Mucosa of descending colon (tissue), 3 donors: ENCODE data around the gene CANT1. TPM values are rescaled to one million over a fixed set of nuclear protein-coding genes. Genes with fewer than 3 reads are reported as not detected.

ENCODE experiments used
- ATAC-seq: fragments of 200-7000 bp; cut with Tn5 transposase; one replicate; pipeline ENCODE4 v1.9.1; 2020; ENCODE audit warnings: mild to moderate bottlenecking, moderate library complexity
- DNase-seq, 3 donors: peaks; one replicate each; pipeline ENCODE4 v3.0.0-alpha.2; 2020
- H3K36me3 ChIP-seq: fragments of 200-600 bp; one replicate; pipeline ENCODE4 v1.8.0; 2021; ENCODE audit warnings: low read depth, mild to moderate bottlenecking
- H3K4me1 ChIP-seq: fragments of 200-600 bp; one replicate; pipeline ENCODE4 v1.8.0; 2021; ENCODE audit warnings: low read depth, mild to moderate bottlenecking
- H3K4me3 ChIP-seq: fragments of 200-600 bp; one replicate; pipeline ENCODE4 v1.8.0; 2021; ENCODE audit warnings: mild to moderate bottlenecking
- H3K9me3 ChIP-seq: fragments of 200-600 bp; one replicate; pipeline ENCODE4 v1.8.0; 2021; ENCODE audit warnings: mild to moderate bottlenecking
- intact Hi-C, 2 donors: fragments of 100-400 bp; cut with DNase I in 1 of 2; cut with micrococcal nuclease in 1 of 2; formaldehyde crosslinking; loops; one replicate each; pipeline versions ENCODE4 v1.11.0 to v1.11.1; 2022; cut with DNase I, micrococcal nuclease
- total RNA-seq, 3 donors: library from RNA; stranded (reverse); fragmentation: NEBNext Ultra II Directional in 2 of 3; extraction: Animal tissue kit (Norgen Biotek cat#: 25700) in 2 of 3; gene quantifications; one replicate each; pipeline versions ENCODE4 v1.2.1 to v1.2.4, GENCODE V29; 2021 to 2023
- TF ChIP-seq, protein P1 (sequence below): fragments of 200-600 bp; IDR thresholded peaks from one replicate; pipeline ENCODE4 v1.8.0; 2022; ENCODE audit warnings: antibody characterized with exemption, mild to moderate bottlenecking
- donor health status: DM: no; HTN: no; CAD: no; lungs with moderate emphysema.
- donor health status: DM: no; HTN: no; CAD: no.
- donor health status: DM: no; HTN: yes; CAD: no.

Gene CANT1
- total RNA-seq, 3 donors from 2014 or later, result 159 to 376 (median 242) TPM

DNA sequence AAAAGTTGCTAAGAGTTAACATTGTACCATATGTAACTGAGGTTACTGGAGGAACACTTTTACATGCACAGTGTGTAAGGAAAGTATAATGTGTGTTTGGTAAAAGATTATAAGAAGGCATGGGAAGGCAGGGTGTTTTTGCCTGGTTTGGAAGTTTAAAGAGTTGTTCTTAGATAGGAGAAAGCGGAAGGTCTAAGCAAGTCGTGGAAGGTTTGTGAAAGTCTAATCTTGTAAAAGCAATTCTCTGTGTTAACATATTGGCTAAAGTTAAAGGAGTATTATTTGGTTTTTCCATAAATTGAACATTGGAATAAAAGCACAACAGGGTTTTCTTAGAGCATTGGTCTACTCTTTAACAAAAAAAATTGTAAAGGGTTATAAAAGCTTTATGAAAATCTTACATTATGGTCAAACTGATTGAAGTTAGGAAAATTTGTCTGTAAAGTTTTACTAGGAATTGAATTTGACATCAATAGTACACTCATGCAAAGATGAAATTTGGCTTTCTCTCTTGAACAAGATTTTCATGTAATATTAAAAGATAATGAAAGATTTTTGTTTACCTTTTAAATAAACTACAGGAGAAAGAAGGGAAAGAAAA is 4.7 kb upstream of the CANT1 start:
- intact Hi-C loops, result no loop called here

GRCh38 chr17:79012563-79013134 is 3.1 kb upstream of the CANT1 start:
- intact Hi-C loops, result no loop called here
- ATAC-seq, result no peak

More for the DNA sequence above, 4.7 kb upstream of the CANT1 start:
- Histone ChIP-seq H3K36me3 (no peaks in the 10 kb centered on the region), H3K4me3 (no peak overlapping the region), H3K4me1 (peaks cover under 1% of the 10 kb centered on the region), H3K9me3 (peaks cover 3% of the 10 kb centered on the region)
- ATAC-seq, result no peak
- TF ChIP-seq, protein P1, sequence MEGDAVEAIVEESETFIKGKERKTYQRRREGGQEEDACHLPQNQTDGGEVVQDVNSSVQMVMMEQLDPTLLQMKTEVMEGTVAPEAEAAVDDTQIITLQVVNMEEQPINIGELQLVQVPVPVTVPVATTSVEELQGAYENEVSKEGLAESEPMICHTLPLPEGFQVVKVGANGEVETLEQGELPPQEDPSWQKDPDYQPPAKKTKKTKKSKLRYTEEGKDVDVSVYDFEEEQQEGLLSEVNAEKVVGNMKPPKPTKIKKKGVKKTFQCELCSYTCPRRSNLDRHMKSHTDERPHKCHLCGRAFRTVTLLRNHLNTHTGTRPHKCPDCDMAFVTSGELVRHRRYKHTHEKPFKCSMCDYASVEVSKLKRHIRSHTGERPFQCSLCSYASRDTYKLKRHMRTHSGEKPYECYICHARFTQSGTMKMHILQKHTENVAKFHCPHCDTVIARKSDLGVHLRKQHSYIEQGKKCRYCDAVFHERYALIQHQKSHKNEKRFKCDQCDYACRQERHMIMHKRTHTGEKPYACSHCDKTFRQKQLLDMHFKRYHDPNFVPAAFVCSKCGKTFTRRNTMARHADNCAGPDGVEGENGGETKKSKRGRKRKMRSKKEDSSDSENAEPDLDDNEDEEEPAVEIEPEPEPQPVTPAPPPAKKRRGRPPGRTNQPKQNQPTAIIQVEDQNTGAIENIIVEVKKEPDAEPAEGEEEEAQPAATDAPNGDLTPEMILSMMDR, result no peak
- DNase-seq, result no peak

GRCh38 chr17:79011451-79012147 is 2.0 kb upstream of the CANT1 start:
- TF ChIP-seq, protein P1, result no peak
- Histone ChIP-seq H3K36me3 (no peaks in the 10 kb centered on the region), H3K4me1 (peaks cover 21% of the 10 kb centered on the region), H3K4me3 (no peak overlapping the region), H3K9me3 (peaks cover 3% of the 10 kb centered on the region)
- ATAC-seq (no peak), DNase-seq (no peak)
- intact Hi-C loops, result no loop called here

More at GRCh38 chr17:79012563-79013134, 3.1 kb upstream of the CANT1 start:
- Histone ChIP-seq H3K4me3 (no peak overlapping the region), H3K4me1 (peaks cover 11% of the 10 kb centered on the region), H3K9me3 (peaks cover 3% of the 10 kb centered on the region), H3K36me3 (no peaks in the 10 kb centered on the region)
- DNase-seq, result no peak
- TF ChIP-seq, protein P1, result no peak

DNA sequence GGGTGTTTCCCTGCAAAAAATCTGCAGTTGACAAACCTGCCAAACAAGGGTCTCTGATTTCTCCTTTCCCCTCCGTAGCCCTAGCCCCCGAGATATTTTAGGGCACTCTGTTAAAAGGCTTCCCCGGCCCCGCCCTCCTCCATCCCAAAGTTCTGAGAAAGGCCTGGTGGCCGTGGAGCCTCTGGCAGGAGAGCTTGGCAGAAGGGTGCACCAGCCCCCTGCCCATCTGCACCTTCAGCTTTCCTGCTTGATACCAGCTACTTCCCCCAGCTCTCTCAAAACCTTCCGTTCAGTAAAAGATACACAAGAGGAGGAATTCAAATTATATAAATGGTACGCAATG is 711 bp upstream of the CANT1 start:
- ATAC-seq (no peak), DNase-seq (no peak)
- intact Hi-C loops, result no loop called here
- H3K4me3 ChIP-seq, result no peak overlapping the region
- H3K36me3 ChIP-seq, result no peaks in the 10 kb centered on the region
- H3K4me1 ChIP-seq, result peaks cover 34% of the 10 kb centered on the region
- TF ChIP-seq, protein P1, result no peak
- no peaks in the 10 kb centered on the region for H3K9me3 ChIP-seq

GRCh38 chr17:79008666-79009387 is 737 bp downstream of the CANT1 start:
- Histone ChIP-seq H3K4me3 (peak overlapping the region; percentile 92), H3K36me3 (no peaks in the 10 kb centered on the region), H3K4me1 (peaks cover 35% of the 10 kb centered on the region), H3K9me3 (no peaks in the 10 kb centered on the region)
- TF ChIP-seq, protein P1, result no peak
- DNase-seq (no peak), ATAC-seq (no peak)
- intact Hi-C loops, result no loop called here
